NB4 (cell line): ENCODE data around the gene MRPL21.
A peak's percentile ranks its signal among the peaks of the same experiment; 100 is the strongest.

Source experiments
- DNase-seq: peaks from one replicate; pipeline ENCODE4 v3.0.0; 2010; ENCODE audit warnings: low read depth
- H3K4me3 ChIP-seq: one replicate; pipeline ENCODE4 v1.5.1; 2011; ENCODE audit warnings: mild to moderate bottlenecking, low read depth, low read length, moderate library complexity
- MAX ChIP-seq: IDR thresholded peaks from 2 replicates; pipeline ENCODE4 v1.6.1; 2011; ENCODE audit warnings: low read depth, low read length
- MYC ChIP-seq: IDR thresholded peaks from 2 replicates; pipeline ENCODE4 v1.6.1; 2011; ENCODE audit warnings: low read depth, low read length
- POLR2A ChIP-seq: IDR thresholded peaks from 2 replicates; pipeline ENCODE4 v1.6.1; 2011; ENCODE audit warnings: mild to moderate bottlenecking; ENCODE audit not compliant: insufficient read length; ENCODE audit errors: extremely low read depth
- TF ChIP-seq, protein P1 (sequence below): IDR thresholded peaks from one replicate; pipeline ENCODE4 v1.5.1; 2012; ENCODE audit warnings: low read depth, low read length

MRPL21 gene

DNA sequence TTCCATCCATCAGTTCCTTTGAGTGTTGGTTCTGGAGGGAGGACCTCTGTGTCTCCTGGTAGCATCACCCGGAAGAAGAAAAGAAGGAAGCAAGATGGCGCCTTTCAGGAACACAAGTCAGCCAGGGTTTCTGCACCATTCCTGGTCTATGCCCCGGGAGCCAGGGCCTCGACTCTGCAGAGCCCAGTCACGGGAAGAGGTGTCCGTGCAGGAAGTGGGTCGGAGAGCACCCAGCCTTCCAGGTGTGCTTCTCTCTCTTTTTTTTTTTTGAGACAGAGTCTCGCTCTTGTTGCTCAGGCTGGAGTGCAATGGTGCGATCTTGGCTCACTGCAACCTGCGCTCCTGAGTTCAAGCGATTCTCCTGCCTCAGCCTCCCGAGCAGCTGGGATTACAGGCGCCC lies 21.2 kb downstream of the MRPL21 start:
- no peak overlapping the region for H3K4me3 ChIP-seq
- DNase-seq, result no peak
- TF ChIP-seq MYC, result no peak

DNA sequence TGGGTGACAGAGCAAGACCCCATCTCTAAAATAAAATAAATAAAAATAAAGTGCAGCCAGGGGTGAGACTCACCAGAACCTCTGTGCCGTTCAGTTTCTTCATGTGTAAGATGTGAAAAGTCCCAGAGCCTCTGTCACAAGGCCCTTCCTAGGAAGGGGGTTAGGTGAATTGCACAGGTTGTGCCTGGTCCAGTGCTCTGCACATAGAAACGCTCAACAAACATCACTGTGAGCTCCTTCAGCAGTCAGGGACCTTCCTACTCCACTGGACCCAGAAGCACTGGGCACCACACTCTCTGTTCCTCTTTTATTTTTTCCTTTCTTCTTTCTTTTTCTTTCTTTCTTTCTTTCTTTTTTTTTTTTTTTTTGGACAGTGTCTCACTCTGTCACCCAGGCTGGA lies 22.3 kb downstream of the MRPL21 start:
- no peak overlapping the region for H3K4me3 ChIP-seq
- TF ChIP-seq MAX (no peak), MYC (no peak), POLR2A (no peak)
- TF ChIP-seq, protein P1, sequence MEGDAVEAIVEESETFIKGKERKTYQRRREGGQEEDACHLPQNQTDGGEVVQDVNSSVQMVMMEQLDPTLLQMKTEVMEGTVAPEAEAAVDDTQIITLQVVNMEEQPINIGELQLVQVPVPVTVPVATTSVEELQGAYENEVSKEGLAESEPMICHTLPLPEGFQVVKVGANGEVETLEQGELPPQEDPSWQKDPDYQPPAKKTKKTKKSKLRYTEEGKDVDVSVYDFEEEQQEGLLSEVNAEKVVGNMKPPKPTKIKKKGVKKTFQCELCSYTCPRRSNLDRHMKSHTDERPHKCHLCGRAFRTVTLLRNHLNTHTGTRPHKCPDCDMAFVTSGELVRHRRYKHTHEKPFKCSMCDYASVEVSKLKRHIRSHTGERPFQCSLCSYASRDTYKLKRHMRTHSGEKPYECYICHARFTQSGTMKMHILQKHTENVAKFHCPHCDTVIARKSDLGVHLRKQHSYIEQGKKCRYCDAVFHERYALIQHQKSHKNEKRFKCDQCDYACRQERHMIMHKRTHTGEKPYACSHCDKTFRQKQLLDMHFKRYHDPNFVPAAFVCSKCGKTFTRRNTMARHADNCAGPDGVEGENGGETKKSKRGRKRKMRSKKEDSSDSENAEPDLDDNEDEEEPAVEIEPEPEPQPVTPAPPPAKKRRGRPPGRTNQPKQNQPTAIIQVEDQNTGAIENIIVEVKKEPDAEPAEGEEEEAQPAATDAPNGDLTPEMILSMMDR, result no peak
- no peak for DNase-seq

DNA sequence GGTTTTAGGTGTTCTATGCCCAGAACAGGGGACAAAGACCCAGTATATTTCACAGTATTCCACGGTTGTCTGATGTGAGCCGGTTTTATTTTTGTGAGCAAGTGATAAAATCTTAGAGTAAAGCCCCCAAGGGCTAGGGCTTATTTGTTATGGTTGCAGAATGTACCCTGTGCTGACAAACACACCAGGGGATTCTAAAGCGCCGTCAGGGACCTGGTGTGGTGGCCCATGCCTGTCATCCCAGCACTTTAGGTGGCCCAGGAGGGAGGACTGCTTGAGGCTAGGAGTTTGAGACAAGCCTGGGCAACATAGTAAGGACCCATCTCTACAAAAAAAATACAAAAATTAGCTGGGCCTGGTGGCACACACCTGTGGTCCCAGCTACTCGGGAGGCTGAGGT lies 22.8 kb downstream of the MRPL21 start:
- TF ChIP-seq MAX (no peak), MYC (no peak), POLR2A (no peak)
- TF ChIP-seq, protein P1, result no peak
- DNase-seq, result no peak
- H3K4me3 ChIP-seq, result no peak overlapping the region

DNA sequence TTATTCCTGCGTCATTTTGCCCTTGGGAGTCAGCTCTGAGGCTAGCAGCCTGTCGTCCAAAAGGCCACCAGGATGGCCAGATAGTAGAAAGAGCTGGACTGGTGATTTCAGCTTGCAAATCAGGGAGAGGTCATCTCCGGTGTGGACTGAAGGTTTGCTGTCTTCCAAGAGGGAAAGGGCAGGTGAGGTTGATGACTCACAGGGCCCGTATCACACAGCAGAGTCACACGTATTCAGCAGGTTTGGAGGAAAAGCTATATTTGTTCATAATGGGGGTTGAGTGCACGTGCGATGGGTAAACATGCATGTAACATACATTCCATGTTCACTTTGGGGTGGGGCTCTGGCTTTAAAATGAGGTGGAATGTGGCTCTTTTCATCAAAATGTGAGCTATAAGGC lies 25.6 kb downstream of the MRPL21 start:
- no peak for DNase-seq
- no peak overlapping the region for H3K4me3 ChIP-seq
- TF ChIP-seq MYC (no peak), MAX (no peak), POLR2A (no peak)
- TF ChIP-seq, protein P1, result no peak

- DNase-seq, result no peak
- TF ChIP-seq, protein P1, result no peak
- TF ChIP-seq POLR2A (no peak), MAX (no peak), MYC (no peak)
Observed at GRCh38 chr11:68872216-68873003, 31.2 kb downstream of the MRPL21 start.

DNA sequence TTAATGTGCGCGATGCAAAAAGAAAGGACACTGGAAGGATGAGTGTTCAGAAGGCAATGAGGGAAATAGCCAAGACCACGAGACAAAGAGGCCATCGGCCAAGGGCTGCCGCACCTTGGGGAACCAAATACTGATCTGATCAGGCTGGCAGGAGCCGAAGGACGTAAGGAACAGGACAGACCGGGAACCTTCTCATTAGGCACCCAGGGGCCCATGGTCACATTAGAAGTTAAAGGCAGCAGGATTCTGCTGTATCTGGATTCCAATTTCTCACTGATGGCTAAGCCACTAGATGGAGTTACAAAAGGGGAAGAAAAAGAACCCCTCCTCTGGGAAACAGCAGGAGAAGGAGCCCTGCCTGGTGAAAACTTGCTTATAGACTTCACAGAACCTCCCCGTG lies 33.2 kb downstream of the MRPL21 start:
- TF ChIP-seq MYC, result no peak
- TF ChIP-seq, protein P1, result peak; percentile 23
- DNase-seq, result peak; percentile 49
- peak overlapping the region; percentile 61 for H3K4me3 ChIP-seq

More at GRCh38 chr11:68872216-68873003, 31.2 kb downstream of the MRPL21 start:
- H3K4me3 ChIP-seq, result no peak overlapping the region
